DND-41 (cell line): Measurements from ENCODE around the gene FOXI1.

Source experiments
- ATAC-seq: fragments of 200-7000 bp; cut with Tn5 transposase; 3 replicates; pipeline ENCODE4 v1.9.1; 2021; ENCODE audit warnings: low read depth; ENCODE audit not compliant: insufficient read depth
- DNase-seq: peaks from one replicate; pipeline ENCODE4 v3.0.0-alpha.2; 2020
- H2AFZ ChIP-seq: 2 replicates; pipeline ENCODE4 v1.6.0; 2012; ENCODE audit warnings: low read depth, low read length
- H3K27ac ChIP-seq: 2 replicates; pipeline ENCODE4 v1.5.1; 2012; ENCODE audit warnings: low read length, inconsistent platforms
- H3K27me3 ChIP-seq: fragments of 200-600 bp; sonication (generic); 2 replicates; pipeline ENCODE4 v1.6.0; 2012; ENCODE audit warnings: low read length, mild to moderate bottlenecking, inconsistent platforms; ENCODE audit not compliant: insufficient read depth, poor library complexity
- H3K36me3 ChIP-seq: 2 replicates; pipeline ENCODE4 v1.5.1; 2012; ENCODE audit warnings: low read length, inconsistent platforms; ENCODE audit not compliant: insufficient read depth
- H3K4me1 ChIP-seq: 2 replicates; pipeline ENCODE4 v1.5.1; 2012; ENCODE audit warnings: mild to moderate bottlenecking, low read length; ENCODE audit not compliant: insufficient read depth
- H3K4me2 ChIP-seq: 2 replicates; pipeline ENCODE4 v1.6.0; 2012; ENCODE audit warnings: mild to moderate bottlenecking, moderate library complexity, low read length, inconsistent platforms; ENCODE audit not compliant: insufficient read depth
- H3K4me3 ChIP-seq, 2 experiments: fragments of 200-600 bp in 1 of 2; shearing (Covaris generic) in 1 of 2; 2 replicates each; pipeline ENCODE4 v1.5.1; 2012 to 2016; ENCODE audit warnings: inconsistent platforms in 2 of 2, low read length in 2 of 2, mild to moderate bottlenecking in 2 of 2, low read depth in 1 of 2, moderate library complexity in 1 of 2
- H3K79me2 ChIP-seq: 2 replicates; pipeline ENCODE4 v1.6.0; 2012; ENCODE audit warnings: low read length, inconsistent platforms; ENCODE audit not compliant: insufficient read depth
- H3K9ac ChIP-seq: 2 replicates; pipeline ENCODE4 v1.6.0; 2012; ENCODE audit warnings: low read depth, mild to moderate bottlenecking, inconsistent platforms, low read length, moderate library complexity
- H3K9me3 ChIP-seq: 2 replicates; pipeline ENCODE4 v1.5.1; 2012; ENCODE audit warnings: low read length, moderate library complexity, mild to moderate bottlenecking, inconsistent platforms; ENCODE audit not compliant: insufficient read depth, severe bottlenecking
- H4K20me1 ChIP-seq: 2 replicates; pipeline ENCODE4 v1.6.0; 2012; ENCODE audit warnings: low read length; ENCODE audit not compliant: insufficient read depth
- CTCF ChIP-seq: IDR thresholded peaks from 2 replicates; pipeline ENCODE4 v1.5.1; 2012; ENCODE audit warnings: borderline replicate concordance, low read length, moderate library complexity, mild to moderate bottlenecking; ENCODE audit not compliant: poor library complexity, severe bottlenecking; ENCODE audit errors: extremely low read depth
- EZH2 ChIP-seq: IDR thresholded peaks from 3 replicates; pipeline ENCODE4 v1.6.1; 2012; ENCODE audit warnings: borderline replicate concordance, low read depth, mild to moderate bottlenecking, moderate library complexity, low read length, inconsistent platforms; ENCODE audit not compliant: severe bottlenecking

Gene FOXI1

GRCh38 chr5:170141636-170142035, 35.9 kb downstream of the FOXI1 start:
- ATAC-seq (no peak), DNase-seq (no peak)
- no peak for TF ChIP-seq EZH2
- no peak for TF ChIP-seq CTCF
- Histone ChIP-seq H3K4me1 (no peaks in the 10 kb centered on the region), H4K20me1 (no peaks in the 10 kb centered on the region), H3K27me3 (no peaks in the 10 kb centered on the region), H3K9me3 (no peaks in the 10 kb centered on the region), H3K79me2 (no peaks in the 10 kb centered on the region), H3K27ac (no peak overlapping the region), H3K36me3 (no peaks in the 10 kb centered on the region), H3K4me2 (no peak overlapping the region), H2AFZ (no peak overlapping the region), H3K4me3 (no peak overlapping the region), H3K9ac (no peak overlapping the region)

GRCh38 chr5:170142196-170142595, 36.5 kb downstream of the FOXI1 start:
- ATAC-seq (no peak), DNase-seq (no peak)
- no peak overlapping the region for H3K9ac ChIP-seq
- no peak overlapping the region for H3K4me2 ChIP-seq
- no peaks in the 10 kb centered on the region for H3K79me2 ChIP-seq
- TF ChIP-seq EZH2, result no peak
- TF ChIP-seq CTCF, result no peak
- no peak overlapping the region for H3K4me3 ChIP-seq
- H3K27me3 ChIP-seq, result no peaks in the 10 kb centered on the region
- no peaks in the 10 kb centered on the region for H4K20me1 ChIP-seq
- no peaks in the 10 kb centered on the region for H3K4me1 ChIP-seq
- H3K36me3 ChIP-seq, result no peaks in the 10 kb centered on the region
- no peak overlapping the region for H2AFZ ChIP-seq
- no peak overlapping the region for H3K27ac ChIP-seq
- no peaks in the 10 kb centered on the region for H3K9me3 ChIP-seq

GRCh38 chr5:170143091-170143490, 37.4 kb downstream of the FOXI1 start:
- DNase-seq, result no peak
- Histone ChIP-seq H3K4me3 (no peak overlapping the region), H3K4me1 (no peaks in the 10 kb centered on the region), H3K9me3 (no peaks in the 10 kb centered on the region), H4K20me1 (no peaks in the 10 kb centered on the region), H3K36me3 (no peaks in the 10 kb centered on the region), H3K4me2 (no peak overlapping the region), H3K27me3 (no peaks in the 10 kb centered on the region), H3K79me2 (no peaks in the 10 kb centered on the region), H3K27ac (no peak overlapping the region), H2AFZ (no peak overlapping the region), H3K9ac (no peak overlapping the region)
- TF ChIP-seq CTCF (no peak), EZH2 (no peak)
- ATAC-seq, result no peak

GRCh38 chr5:170143710-170144109, 38.0 kb downstream of the FOXI1 start:
- H4K20me1 ChIP-seq, result no peaks in the 10 kb centered on the region
- no peak for ATAC-seq
- H3K4me3 ChIP-seq, result no peak overlapping the region
- no peak overlapping the region for H3K27ac ChIP-seq
- no peaks in the 10 kb centered on the region for H3K9me3 ChIP-seq
- no peak overlapping the region for H2AFZ ChIP-seq
- H3K27me3 ChIP-seq, result no peaks in the 10 kb centered on the region
- H3K4me2 ChIP-seq, result no peak overlapping the region
- no peak overlapping the region for H3K9ac ChIP-seq
- no peaks in the 10 kb centered on the region for H3K79me2 ChIP-seq
- TF ChIP-seq CTCF (no peak), EZH2 (no peak)
- no peak for DNase-seq
- H3K4me1 ChIP-seq, result no peaks in the 10 kb centered on the region
- H3K36me3 ChIP-seq, result no peaks in the 10 kb centered on the region
